ENCODE measurements around the gene CAMTA1. TPM values are rescaled to one million over a fixed set of nuclear protein-coding genes. Genes with fewer than 3 reads are reported as not detected.
"Not testable (repeated sequence)": the region's sequence is repeated elsewhere in the genome, so short reads cannot be mapped to it uniquely, and the experiment has no call there.

CAMTA1 gene
- total RNA-seq, 1 experiment from 2014 or later = 82.2 TPM

DNA sequence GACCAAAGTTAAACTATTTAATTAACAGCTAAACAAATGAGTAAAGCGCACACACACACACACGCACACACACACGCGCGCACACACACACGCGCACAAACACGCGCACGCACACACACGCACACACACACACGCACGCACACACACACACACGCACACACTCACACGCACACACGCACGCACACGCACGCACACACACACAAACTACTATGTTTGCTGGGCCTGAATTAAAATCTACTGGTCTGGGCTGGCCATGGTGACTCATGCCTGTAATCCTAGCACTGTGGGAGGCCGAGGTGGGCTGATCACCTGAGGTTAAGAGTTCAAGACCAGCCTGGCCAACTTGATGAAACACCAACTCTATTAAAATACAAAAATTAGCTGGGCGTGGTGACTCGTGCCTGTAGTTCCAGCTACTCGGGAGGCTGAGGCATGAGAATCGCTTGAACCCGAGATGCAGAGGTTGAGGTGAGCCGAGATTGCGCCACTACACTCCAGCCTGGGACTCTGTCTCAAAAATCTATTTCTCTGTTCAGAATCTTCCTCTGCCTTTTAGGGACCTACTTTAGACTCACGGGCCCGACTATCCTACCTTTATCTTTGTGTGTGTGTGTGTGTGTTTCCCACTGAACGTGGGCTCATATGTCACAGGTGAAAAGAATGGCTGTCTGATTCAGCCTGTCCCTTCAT is 46.1 kb upstream of the CAMTA1 start:
- Histone ChIP-seq H3K27ac (ENCODE audit: low read length) (no peak overlapping the region), H3K27me3 (ENCODE audit: control insufficient read depth, insufficient read depth, low read length) (no peaks in the 10 kb centered on the region), H3K36me3 (ENCODE audit: control insufficient read depth, insufficient read depth, low read length) (no peaks in the 10 kb centered on the region), H3K4me1 (ENCODE audit: control insufficient read depth, insufficient read depth, low read length) (no peaks in the 10 kb centered on the region), H3K4me3 (ENCODE audit: low read depth in 2 of 2, low read length in 2 of 2) (no peak overlapping the region), H3K9me3 (ENCODE audit: control insufficient read depth, insufficient read depth, low read depth, low read length) (no peaks in the 10 kb centered on the region)
- ChIA-PET CTCF (no interaction called here), POLR2A (interaction anchor here (0.7 kb wide), 1 partner anchor 113 kb away, joined by 3 read pairs; no protein-coding TSS in a partner anchor)
- BruUV-seq (replicated peaks) = no TSS peak
- no peak for ATAC-seq
- no peak for DNase-seq (ENCODE audit: low read depth, low spot score)
- in situ Hi-C loops (cut with HindIII; ENCODE audit: low pct_unique_long_range_greater_than_20kb, low sequenced_read_pairs) (no loop called here), intact Hi-C loops (cut with micrococcal nuclease; ENCODE audit: unreplicated experiment) (no loop called here)
- TF ChIP-seq REST (IDR thresholded peaks at IDR 0.05; ENCODE audit: insufficient read depth in 1 of 2, low read depth in 2 of 2, low read length in 1 of 2) = no peak
- no peak for TF ChIP-seq TCF7L2 (IDR thresholded peaks at IDR 0.05; ENCODE audit: low read depth, low read length)
- TF ChIP-seq, protein P1, sequence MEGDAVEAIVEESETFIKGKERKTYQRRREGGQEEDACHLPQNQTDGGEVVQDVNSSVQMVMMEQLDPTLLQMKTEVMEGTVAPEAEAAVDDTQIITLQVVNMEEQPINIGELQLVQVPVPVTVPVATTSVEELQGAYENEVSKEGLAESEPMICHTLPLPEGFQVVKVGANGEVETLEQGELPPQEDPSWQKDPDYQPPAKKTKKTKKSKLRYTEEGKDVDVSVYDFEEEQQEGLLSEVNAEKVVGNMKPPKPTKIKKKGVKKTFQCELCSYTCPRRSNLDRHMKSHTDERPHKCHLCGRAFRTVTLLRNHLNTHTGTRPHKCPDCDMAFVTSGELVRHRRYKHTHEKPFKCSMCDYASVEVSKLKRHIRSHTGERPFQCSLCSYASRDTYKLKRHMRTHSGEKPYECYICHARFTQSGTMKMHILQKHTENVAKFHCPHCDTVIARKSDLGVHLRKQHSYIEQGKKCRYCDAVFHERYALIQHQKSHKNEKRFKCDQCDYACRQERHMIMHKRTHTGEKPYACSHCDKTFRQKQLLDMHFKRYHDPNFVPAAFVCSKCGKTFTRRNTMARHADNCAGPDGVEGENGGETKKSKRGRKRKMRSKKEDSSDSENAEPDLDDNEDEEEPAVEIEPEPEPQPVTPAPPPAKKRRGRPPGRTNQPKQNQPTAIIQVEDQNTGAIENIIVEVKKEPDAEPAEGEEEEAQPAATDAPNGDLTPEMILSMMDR (IDR thresholded peaks at IDR 0.05) = no peak
- no peak for TF ChIP-seq SIN3A (IDR thresholded peaks at IDR 0.05; ENCODE audit: borderline replicate concordance, insufficient read depth, low read depth, low read length)
- TF ChIP-seq POLR2AphosphoS5 (IDR thresholded peaks at IDR 0.05; ENCODE audit: low read depth, low read length) = no peak

DNA sequence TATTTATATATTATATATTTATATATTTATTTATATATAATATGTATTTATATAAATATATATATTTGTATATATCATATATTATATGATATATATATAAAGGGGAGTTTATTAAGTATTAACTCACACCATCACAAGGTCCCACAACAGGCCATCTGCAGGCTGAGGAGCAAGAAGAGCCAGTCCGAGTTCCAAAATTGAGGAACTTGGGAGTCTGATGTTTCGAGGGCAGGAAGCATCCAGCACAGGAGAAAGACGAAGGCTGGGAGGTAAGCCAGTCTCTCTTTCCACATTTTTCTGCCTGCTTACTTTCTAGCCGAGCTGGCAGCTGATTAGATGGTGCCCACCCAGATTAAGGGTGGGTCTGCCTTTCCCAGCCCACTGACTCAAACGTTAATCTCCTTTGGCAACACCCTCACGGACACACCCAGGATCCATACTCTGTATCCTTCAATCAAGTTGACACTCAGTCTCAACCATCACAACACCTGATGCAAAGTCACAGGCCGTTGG is 42.5 kb upstream of the CAMTA1 start:
- ATAC-seq = 0 out of 2 replicates have a peak, but pooled peaks have one; percentile 32
- intact Hi-C loops (cut with micrococcal nuclease; ENCODE audit: unreplicated experiment) = loop anchor here (2.0 kb wide), 1 partner anchor 42 kb away; the partner anchor contains the start of gene CAMTA1
- H3K27ac ChIP-seq (ENCODE audit: low read length); CTCF ChIA-PET; H3K27me3 ChIP-seq (ENCODE audit: control insufficient read depth, insufficient read depth, low read length); H3K4me3 ChIP-seq (ENCODE audit: low read depth in 2 of 2, low read length in 2 of 2); DNase-seq (ENCODE audit: low read depth, low spot score); H3K9me3 ChIP-seq (ENCODE audit: control insufficient read depth, insufficient read depth, low read depth, low read length); in situ Hi-C loops (cut with HindIII; ENCODE audit: low pct_unique_long_range_greater_than_20kb, low sequenced_read_pairs); H3K4me1 ChIP-seq (ENCODE audit: control insufficient read depth, insufficient read depth, low read length); BruUV-seq (replicated peaks); H3K36me3 ChIP-seq (ENCODE audit: control insufficient read depth, insufficient read depth, low read length); POLR2A ChIA-PET: not testable (repeated sequence)
